SHP77 (cell line): ENCODE results near the gene ZNF674.

Experiments used
- DNase-seq, 2 experiments: peaks; one replicate each; lab custom pipeline; 2025; lab: John Stamatoyannopoulos, UW

The ZNF674 gene

DNA sequence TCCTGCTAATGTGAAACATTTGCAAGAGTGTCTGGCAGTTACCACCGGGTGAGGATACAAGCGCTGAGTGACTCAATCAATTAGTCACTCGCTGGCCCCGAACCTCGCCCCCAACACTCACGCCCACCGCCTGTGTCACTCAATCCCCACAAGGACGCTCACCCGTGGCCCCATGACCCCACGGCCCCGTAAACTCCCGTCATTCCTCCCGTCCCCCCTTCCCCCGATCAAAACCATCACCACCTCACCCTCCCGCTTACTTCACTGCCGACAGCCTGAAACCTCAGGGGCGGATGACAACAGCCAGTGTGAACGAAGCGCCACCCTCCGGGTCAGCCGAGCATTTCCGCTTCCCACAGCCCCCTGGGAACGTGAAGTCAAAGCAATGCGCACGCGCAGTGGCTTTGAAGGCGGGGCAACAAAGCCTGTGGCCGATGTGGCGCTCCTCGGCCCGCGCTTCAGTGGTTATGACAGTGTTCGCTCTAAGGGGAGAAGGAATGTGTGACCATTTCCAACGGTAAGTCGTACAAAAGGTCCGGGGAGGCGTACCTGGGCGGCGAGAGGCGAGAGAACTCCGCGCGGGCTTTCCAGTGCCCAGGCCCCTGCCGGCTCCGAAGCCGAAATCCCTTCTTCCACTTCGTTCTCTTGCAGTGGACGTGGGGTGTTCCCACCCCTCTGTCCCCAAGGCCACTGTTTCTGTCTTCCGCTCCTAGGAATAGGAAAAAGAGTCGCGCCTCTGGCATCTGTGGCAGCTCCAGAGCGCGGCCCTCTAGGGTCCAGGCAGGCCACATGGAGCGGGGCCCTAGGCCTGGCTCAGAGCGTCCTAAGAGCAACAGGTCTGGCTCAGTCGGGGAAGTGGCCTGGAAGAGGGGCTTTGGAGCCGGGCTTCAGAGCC lies at the start of gene ZNF674:
ZNF674 (minus strand) TSS at position 311 of the 895 bp plus-strand sequence. CDS start 3,334 bp downstream, outside the sequence.
- DNase-seq: peak; percentile 76 to 84

DNA sequence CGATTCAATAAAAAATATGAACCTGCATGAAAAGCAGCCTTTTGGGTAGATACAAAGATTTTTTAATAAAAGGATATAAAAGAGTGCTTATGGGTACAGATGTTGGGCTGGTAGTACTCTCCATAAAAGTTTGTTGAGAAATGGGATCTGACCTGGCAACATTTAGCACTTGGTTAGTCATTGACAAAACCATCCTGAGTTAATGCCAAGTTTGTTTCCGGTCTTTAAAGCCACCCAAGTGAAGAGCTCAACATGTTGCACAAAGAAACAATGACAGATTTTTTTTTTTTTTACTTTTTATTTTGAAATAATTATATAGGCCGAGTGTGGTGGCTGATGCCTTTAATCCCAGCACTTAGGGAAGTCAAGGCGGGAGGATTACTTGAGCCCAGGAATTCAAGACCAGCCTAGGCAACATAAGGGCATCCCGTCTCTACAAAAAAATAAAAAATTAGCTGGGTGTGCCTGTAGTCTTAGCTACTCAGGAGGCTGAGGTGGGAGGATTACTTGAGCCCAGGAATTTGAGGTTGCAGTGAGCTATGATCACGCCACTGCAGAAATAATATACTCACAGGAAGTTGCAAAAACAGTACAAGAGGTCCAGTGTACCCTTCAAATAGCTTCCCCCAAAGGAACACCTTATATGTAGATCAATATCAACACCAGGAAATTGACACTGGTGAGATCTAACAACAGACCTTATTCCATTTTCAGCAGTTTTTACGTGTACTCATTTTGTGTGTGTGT lies 44.9 kb upstream of the ZNF674 start:
- DNase-seq: no peak

DNA sequence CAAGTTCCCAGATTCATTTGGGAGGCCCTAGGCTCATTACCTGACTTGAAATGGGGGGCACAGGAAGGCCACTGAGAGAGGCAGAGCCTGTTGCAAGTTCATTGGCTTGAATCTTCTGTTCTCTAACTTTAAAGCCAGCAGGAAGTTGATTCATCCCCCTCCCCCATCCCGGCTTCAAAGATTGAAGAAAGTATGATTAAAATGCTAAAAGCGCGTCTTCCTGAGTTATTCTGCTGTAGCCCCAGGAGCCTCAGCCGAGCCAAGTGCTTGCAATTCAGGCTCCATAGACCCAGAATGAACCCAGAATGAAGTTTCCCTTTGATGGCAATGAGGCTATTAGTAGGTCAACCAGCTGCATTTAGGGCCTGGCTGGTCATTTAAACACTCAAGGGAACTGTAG lies 43.0 kb upstream of the ZNF674 start:
- DNase-seq: no peak

DNA sequence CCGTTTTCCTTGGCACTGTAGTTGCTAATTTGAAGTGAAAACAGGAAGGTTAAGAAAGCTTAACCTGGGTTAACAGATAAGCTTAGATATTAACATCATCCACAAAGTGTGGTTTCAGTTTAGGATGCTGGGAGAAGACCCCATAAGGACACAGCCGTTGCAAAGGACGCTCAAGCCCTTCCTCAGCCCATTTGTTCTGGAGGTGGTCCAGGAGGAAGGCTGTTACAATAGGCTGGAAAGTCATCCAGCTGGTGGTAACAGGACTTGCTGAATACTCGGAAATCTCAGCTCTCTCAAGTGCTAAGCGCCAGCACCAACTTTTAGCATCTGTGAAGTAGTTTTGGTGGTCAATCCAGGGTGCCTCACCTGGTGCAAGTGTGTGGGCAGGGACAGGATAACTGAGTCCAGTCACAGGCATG lies 42.5 kb upstream of the ZNF674 start:
- DNase-seq: no peak

DNA sequence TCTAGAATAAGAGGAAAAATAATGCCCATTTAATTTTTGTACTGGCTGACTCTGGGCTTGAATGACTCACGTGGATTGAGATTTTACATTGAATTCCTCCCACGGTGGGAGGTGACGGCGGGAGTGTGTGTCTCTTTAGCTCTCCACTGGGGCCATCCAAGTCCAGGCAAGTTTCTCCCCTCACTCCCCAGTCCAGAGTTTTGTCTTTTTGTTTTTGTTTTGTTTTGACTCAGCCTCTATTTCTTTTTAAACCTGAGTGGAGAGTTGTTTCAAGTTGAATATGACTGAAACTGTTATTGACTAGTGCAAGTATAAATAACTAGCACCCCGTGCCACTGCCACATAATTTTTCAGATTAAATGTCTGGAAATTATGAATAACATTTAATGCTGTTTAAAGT lies 41.9 kb upstream of the ZNF674 start:
- no peak for DNase-seq

DNA sequence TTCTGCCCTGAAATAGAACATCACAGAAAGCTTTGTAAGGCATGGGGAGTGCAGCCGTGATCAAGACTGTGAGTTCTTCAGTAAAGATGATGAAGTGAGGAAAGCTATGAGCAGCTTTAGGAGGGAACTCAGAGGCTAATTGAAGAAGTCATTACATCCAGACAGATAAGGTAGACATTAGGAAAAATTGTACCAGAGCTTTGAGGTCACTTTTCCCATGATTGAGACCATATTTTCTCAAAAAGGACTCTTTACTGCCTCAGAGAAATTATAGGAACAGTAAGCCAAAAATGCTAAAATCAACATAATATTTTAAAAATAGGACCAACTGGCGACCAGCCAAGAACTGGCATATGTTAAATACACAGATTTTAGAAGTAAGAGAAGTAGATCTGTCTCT lies 39.5 kb upstream of the ZNF674 start:
- no peak for DNase-seq

DNA sequence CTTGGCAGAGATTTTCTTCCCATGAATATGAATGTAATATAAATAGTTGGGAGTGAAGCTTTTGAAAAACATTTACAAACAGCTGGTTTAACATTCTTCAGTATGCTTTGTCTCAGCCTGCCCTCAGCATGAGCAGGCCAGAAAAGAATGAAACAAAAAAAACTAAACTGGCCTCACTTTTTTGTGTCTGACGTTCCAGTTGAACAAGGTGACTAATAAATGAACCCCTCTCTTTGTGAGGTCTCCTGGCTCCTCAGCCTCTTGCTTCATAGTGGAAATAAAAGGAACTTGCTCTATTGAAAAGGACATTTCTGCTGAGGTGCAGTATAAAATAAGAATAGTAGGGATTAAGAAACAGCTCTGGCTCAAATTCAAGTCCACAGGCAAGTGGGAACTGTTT lies 37.7 kb upstream of the ZNF674 start:
- DNase-seq: no peak

DNA sequence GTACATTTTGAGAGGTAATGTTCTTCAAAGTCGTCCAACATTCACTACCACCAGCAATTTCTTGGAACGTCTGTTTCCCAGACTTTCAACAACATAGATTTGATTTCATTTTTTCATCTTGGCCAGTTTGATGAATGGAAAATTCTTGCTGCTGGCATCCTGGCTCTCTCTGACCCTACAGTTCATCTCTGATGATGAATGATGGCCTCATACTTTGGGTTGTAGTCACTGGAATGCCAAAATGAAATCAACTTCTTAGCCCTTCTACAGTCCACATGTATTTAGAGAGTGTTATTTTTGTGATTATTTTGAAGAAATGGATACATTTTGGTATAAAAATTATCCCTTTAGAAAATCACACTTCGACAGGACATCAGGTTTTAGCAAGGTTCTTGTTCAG lies 37.1 kb upstream of the ZNF674 start:
- DNase-seq: no peak

DNA sequence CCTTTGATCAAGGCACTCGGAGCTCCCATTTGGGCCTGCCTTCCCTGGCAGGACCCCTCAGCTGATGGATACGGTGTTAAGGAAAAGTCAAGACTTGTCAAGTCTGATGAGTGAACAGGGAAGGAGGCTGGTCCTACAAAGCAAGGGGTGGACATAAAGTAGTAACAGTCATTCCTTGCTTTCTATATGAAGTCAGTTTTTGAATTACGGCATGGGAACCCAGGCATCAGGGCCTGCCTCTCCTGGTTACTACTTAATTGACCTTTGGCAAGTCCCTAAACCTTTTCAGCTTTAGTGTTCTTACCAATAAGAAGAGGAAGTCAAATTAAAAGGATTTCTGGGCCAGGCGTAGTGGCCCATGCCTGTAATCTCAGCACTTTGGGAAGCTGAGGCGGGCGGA lies 35.4 kb upstream of the ZNF674 start:
- no peak for DNase-seq

DNA sequence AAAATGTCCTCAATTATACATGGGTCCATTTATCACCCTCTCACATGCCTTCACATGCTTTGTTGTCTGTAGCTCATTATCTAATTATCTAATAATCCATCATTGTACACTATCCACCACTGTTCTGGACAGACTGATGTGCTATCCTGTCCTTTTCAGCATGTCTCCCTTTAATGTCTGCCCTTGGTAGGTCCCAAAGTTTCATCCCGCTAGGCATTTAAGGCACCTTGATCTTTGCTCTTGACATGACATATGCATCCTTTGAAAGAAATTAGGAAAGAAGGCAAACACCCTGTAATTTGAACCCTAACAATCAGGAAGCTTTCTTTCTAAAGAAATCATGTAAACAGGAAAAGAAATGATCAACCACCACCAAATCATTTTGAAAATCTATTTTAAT lies 34.0 kb upstream of the ZNF674 start:
- no peak for DNase-seq

DNA sequence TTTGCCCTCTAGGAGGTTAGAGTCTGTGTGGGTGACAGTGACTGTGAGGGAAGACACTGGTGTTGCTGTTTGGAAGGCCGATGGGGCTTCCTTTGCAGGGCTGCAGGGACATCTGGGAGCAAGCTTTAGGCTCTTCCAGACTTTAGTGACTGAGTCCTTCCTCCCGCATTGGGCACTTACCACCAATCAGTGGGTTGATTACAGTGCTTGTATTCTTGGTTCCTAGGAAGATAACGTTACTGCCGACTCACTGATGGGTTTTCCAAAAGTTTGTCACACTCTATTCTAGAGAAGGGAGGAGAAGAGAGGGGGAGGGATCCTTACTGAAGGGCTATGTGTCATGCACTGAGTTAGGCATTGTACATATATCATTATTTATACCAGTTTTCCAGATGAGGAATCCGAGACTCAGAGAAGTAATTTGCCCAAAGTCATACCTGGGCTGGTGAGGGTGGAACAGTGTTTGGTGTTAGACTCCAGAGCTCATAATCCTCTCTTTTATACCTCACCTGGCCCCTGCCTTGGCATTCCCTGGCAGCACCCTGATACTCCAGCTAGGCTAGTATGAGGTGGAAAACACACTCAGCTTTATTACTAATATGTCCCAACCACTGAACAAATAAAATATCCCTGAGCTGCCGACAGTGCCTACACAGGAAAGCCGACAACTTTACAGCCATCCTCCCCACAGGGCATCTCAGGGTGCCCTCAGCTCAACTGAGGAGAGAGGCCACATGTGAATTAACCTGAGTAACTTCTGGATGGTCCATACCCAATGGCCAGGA lies 32.2 kb upstream of the ZNF674 start:
- no peak for DNase-seq

DNA sequence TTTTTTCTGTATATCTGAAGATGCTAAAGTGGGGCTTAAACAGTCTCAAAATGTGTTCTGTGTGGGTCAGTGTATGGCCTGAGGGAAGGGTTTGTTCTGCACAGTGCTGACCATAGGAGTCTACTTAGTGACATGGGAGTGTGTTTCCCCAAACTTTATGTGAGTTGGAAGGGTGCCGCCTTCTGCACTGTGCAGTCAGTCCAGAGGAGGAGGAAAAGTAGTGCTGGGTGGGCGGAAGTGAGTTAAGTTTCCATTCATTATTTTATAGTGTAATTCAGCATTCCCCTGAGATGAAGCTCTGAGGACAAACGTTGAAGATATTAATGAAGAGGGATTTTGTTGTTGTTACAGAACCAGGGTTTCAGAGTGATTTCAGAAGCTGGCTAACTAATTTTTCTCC lies 31.2 kb upstream of the ZNF674 start:
- DNase-seq: no peak

DNA sequence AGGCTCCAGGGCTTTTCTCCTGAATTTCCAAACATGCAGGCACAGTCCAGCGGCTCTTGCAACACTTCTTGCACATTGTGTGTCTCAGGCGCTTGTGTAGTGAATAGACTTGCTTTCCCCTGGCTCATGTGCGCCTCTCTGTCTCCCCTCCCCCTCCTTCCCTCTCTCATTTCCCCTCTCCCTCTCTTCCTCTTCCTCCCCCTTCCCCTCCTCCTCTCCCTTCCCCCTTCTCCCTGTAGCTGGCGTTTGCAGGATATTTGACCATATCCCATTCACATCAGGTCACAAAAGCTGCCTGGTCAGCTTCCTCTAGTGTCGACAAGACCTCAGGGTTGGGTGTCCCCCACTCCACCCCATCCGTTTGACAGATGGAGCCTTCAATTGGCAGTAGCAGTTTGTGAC lies 30.8 kb upstream of the ZNF674 start:
- DNase-seq: no peak

DNA sequence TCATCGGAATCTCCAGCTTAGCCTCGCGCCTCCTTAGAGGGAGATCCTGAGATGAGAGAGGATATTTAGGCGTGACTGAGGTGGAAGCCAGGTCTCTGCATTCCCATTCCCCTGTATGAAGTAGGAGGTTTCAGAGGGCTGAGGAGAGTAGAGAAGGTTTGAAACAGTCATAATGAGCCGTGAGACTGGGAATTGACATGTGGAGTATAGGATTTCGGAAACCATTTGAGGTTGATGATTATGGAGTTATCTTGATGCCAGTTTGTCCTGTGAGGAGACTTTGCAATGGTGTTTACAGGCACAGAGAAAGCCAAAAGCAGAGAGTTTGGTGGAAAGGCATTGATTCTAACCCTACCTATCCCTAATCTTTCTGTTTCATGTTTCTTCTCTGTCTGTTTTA lies 30.4 kb upstream of the ZNF674 start:
- no peak for DNase-seq

DNA sequence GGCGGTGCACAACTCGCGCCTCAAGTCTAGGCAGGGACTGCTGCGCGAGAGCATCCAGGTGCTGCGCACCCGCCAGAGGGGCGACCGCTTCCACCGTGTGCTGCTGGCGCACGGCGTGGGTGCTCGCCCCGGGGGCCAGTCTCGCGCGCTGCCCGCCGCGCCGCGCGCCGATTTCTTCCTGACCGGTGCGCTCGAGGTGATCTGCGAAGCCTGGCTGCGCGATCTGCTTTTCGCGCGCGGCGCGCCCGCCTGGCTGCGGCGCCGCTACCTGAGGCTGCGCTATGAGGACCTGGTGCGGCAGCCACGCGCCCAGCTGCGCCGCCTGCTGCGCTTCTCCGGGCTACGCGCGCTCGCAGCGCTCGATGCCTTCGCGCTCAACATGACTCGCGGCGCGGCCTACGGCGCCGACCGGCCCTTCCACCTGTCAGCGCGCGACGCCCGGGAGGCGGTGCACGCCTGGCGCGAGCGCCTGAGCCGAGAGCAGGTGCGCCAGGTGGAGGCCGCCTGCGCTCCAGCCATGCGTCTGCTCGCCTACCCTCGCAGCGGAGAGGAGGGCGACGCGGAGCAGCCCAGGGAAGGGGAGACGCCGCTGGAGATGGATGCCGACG lies 29.7 kb upstream of the ZNF674 start:
- peak in 1 of 2 experiments; percentile 20 for DNase-seq

DNA sequence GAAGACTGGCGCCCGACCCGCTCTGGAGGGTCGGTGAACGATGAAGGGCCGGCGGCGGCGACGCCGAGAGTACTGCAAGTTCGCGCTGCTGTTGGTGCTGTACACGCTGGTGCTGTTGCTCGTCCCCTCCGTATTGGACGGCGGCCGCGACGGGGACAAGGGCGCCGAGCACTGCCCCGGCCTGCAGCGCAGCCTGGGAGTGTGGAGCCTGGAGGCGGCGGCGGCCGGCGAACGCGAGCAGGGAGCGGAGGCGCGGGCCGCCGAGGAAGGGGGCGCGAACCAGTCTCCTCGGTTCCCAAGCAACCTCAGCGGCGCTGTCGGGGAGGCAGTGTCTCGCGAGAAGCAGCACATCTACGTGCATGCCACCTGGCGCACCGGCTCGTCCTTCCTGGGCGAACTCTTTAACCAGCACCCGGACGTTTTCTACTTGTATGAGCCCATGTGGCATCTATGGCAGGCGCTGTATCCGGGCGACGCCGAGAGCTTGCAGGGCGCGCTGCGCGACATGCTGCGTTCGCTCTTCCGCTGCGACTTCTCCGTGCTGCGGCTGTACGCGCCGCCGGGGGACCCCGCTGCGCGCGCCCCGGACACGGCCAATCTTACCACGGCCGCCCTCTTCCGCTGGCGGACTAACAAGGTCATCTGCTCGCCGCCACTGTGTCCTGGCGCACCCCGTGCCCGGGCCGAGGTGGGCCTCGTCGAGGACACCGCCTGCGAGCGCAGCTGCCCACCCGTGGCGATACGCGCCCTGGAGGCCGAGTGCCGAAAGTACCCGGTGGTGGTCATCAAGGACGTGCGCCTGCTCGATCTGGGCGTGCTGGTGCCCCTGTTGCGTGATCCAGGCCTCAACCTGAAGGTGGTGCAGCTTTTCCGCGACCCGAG lies 28.9 kb upstream of the ZNF674 start:
- peak; percentile 14 to 59 for DNase-seq

DNA sequence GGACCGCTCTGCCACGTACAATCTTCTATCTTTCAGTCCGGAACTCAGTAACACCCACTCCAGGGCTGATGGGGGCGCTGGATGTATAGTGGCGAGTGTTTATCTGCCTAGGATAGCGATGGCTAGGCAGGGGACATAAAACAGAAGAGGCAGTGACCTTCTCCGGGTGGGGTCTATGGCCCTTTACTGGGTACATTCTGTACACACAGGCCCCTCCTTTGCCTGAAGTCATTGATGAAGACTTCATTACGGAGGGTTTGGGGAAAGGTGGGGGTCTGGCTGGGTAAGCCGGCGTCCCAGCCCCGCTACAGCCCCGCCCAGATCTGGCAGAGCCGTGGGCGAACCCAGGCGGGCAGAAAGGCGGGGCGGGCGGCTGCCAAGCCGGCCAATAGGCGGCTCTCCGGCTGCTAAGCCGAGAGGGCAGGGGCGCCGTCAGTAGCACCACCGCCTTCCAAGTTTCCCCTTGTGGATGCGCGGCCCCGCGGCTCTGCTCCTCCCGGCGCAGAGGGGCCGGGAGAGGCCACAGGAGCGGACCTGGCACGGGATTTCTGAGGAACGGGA lies 28.2 kb upstream of the ZNF674 start, which contains the start of gene CHST7:
CHST7 (plus strand) TSS at position 435 of the 561 bp plus-strand sequence. CDS start 167 bp downstream, outside the sequence.
- peak; percentile 58 to 66 for DNase-seq

DNA sequence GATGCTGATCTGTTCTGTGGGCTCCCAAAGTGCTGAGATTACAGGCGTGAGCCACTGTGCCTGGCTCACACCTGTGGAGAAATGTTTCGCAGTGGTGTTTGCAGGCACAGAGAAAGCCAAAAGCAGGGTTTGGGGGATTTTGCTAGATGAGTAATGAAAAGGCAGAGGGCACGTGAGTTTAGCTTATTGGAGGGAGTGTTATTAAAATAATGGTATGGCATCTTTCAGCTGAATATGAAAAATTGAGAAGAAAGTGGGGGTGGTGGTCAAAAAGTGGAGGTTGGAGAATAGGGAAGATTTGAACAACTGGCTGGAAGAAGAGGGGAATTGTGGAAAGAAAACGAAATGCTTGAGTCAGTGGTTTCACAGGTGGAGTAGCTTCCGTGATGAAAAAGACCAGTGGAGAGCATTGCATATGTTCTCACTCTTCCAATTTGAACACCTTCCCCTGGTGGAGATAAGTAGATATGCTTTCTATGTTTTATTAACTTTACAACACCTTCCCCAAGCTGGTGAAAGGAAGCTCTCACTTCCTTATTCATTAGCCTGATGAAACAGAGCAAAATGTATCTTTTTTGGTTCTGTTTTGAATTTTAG lies 27.2 kb upstream of the ZNF674 start:
- no peak for DNase-seq

DNA sequence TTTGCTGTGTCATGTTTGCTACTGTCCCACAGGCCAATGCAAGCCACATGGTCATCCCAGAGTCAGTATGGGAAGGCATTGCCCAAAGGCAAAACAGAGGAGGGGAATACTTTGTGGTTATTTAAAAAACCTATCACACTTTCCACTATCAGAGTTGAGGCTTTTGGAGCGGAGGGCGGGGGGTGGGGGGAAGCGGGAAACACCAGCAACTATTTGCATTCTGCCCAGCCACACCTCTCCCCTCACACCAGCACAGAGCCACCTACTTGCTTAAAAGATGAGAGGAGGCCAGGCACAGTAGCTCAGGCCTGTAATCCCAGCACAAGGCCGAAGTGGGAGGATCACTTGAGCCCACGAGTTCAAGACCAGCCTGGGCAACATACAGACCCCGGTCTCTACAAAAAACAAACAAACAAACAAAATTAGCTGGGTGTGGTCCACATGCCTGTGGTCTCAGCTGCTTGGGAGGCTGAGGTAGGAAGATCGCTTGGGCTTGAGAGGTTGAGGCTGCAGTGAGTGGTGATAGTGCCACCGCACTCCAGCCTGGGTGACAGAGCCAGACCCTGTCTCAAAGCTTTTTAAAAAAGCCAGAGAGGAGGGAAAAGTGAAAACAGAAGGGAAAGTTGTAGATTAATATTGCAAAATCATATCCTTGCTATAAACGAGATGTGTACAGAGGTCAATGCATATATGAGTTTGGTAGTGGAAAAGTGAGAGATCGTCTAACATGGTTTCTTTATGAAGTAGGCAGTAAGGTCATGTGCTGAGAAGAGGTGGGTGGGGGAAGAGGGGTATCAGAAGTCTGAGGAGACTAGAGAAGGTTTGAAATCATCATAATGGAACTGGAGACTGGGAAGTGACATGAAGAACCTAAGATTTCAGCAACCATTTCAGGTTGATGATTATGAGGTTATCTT lies 26.5 kb upstream of the ZNF674 start:
- DNase-seq: no peak
